ENCODE results near the gene TNFRSF8.
"Not testable (repeated sequence)": the region's sequence is repeated elsewhere in the genome, so short reads cannot be mapped to it uniquely, and the experiment has no call there.

TNFRSF8 gene

DNA sequence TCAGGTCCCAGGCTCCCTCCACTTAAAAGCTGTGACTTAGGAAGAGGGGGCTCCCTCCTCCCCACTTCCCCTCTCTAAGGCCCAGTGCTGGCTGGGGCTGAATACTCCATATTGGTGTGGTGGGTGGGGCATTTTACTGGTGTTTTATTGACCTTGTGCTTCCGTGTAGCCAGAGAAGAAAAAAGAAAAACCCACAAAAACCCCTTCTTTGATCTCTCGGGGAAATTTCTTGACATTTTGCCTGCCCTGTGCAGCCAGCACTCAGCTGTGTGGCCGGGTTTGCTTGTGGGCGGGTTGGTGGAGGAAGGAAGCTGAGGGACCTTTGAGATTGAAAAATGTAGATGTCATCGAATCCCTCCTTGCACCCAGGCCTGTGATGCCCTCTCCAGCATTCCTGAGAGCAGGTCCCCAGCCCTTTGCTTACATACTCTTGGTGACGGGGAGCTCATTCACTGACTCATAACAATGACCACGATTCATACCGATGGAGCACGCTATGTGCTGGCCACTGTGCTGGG is 24.8 kb downstream of the TNFRSF8 start:
- no peak for DNase-seq (ENCODE audit: low spot score)

DNA sequence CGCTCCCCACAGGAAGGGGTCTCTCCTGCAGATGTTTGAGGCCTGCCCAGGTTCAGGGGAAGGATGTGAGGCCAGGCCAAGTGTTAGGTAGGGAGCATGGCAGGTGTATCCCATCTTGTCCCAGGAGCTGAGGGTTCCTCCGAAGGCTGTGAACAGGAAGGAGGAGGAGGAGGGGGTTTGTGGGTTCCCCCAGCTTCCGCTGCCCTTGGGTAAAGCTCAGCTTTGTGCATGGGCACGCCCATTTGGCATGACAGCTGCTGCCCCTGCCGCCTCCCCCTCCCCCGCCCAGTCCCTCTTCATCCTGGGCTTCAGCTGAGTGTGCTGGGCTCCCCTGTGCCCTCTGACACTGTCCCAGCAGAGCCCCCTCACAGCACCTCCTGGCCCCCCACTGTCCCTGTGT is 25.5 kb downstream of the TNFRSF8 start:
- no peak for DNase-seq (ENCODE audit: low spot score)

DNA sequence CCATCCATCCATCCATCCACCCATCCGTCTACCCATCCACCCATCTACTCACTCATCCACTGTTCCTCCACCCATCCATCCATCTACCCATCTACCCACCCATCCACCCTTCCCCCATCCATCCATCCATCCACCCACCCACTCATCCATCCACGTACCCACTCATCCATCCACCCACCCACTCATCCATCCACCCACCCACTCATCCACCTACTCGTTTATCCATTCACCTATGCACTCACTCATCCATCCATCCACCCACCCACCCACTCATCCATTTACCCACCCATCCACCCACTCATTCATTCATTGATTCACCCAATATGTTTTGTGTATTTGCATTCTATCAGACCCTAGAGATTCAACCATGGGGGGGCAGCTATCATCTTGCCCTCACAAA is 27.2 kb downstream of the TNFRSF8 start:
- no peak for DNase-seq (ENCODE audit: low spot score)

GRCh38 chr1:12091191-12091590 is 28.1 kb downstream of the TNFRSF8 start:
- DNase-seq (ENCODE audit: low spot score): no peak

DNA sequence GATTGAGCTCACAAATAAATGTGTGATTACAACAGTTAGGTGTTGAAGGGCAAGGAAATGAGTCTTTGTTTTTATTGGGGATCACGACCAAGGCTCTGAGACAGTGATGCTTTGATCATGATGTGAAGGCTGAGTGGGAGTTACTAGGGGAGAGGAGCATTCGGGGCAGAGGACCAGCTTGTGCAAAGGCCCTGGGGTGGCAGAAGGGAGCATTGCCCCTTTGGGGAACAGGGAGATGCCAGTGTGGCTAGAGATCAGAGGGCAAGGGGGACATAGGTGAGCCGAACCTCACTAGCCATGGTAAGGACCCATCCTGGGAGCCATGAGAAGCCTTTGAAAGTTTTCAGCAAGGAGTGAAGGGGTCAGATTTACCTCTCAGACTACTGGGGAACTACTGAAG is 31.1 kb downstream of the TNFRSF8 start:
- DNase-seq (ENCODE audit: low spot score): no peak

DNA sequence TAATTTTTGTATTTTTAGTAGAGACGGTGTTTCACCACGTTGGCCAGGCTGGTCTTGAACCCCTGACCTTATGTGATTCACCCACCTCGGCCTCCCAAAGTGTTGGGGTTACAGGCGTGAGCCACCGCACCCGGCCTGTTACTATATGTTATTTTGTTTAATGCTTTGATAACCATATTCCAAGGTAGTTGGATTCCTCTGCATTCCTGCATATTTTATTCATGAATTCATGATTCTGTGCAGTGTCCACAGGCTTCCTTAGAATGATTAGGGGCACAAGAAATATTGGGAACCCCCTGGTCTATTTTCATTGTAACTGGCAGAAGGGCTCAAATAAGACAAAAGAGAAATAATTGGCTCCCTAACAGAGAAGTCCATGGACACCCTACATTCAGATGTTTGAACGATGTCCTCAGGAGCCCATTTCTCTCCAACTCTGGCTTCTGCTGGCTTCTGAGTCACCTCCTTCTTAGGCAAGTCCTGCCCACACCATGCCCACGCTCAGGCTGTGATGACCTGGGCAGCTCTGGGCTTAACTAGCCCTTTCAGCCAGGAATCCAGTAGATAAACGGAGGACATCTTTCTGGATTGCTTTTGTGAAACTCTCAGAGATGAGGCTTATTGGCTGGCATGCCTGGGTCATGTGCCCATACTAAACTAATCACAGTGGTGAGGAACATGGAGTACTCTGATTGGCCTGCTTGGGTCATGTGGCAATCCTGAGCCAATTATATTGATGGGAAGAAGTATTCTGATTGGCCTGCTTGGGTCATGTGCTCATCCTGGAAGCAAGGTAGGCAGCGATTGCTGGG is 32.6 kb downstream of the TNFRSF8 start:
- no peak for DNase-seq (ENCODE audit: low spot score)

- DNase-seq (ENCODE audit: low spot score): no peak
Observed at GRCh38 chr1:12096615-12097014, 33.5 kb downstream of the TNFRSF8 start.

DNA sequence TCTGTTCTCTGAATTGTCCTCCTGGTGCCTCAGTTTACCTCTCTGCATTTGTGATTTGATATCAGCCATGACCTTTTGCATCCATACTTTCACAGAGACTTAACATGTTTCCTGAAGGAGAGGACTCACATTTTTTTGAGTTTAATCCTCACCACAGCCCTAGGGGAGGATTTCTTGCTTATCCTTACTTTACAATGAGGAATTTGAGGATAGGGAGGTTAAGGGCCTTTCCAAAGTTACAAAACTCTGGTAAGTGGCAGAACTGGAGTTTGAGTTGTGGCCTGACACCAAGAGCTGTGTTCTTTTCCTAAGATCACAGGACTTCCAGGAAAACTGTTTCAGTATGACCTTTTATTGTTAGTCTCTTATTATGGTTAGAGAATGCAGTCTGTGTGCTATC is 34.2 kb downstream of the TNFRSF8 start:
- DNase-seq (ENCODE audit: low spot score): no peak

DNA sequence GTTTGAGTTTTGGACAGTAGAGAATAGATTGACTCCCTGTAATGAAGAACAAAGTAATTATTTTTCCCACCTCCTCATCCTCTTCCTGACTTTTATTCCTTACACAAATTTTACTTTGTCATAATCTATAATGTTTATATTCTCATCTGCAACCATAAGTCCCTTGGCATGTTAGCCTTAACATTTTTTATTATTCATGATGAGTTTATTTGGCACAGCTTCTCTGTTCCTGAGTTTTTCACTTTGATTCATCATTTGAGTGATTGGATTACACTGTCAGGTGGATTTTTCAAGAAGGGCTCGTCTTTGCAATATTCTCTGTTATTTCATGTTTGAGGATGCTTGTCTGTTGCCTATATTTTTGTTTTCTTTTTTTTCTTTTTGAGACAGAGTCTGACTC is 35.7 kb downstream of the TNFRSF8 start:
- DNase-seq (ENCODE audit: low spot score): no peak

DNA sequence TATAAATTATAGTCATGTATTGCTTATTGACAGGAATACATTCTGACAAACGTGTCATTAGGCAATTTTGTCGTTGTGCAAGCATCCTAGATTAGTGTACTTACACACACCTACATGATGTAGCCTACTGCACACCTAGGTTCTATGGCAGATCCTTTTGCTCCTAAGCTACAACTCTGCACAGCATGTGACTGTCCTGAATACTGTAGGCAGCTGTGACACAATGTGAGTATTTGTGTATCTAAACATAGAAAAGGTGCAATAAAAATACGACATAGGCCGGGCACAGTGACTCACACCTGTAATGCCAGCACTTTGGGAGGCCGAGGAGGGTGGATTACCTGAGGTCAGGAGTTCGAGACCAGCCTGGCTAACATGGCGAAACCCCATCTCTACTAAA is 36.5 kb downstream of the TNFRSF8 start:
- DNase-seq (ENCODE audit: low spot score): no peak

- DNase-seq (ENCODE audit: low spot score): no peak
Observed at GRCh38 chr1:12100071-12100470, 37.0 kb downstream of the TNFRSF8 start.

- DNase-seq (ENCODE audit: low spot score): not testable (repeated sequence)
Observed at GRCh38 chr1:12101120-12101519, 38.0 kb downstream of the TNFRSF8 start.

GRCh38 chr1:12102066-12102465 is 39.0 kb downstream of the TNFRSF8 start:
- DNase-seq (ENCODE audit: low spot score): no peak

GRCh38 chr1:12104417-12104816 is 41.3 kb downstream of the TNFRSF8 start:
- no peak for DNase-seq (ENCODE audit: low spot score)

GRCh38 chr1:12106153-12106552 is 43.0 kb downstream of the TNFRSF8 start:
- DNase-seq (ENCODE audit: low spot score): no peak

DNA sequence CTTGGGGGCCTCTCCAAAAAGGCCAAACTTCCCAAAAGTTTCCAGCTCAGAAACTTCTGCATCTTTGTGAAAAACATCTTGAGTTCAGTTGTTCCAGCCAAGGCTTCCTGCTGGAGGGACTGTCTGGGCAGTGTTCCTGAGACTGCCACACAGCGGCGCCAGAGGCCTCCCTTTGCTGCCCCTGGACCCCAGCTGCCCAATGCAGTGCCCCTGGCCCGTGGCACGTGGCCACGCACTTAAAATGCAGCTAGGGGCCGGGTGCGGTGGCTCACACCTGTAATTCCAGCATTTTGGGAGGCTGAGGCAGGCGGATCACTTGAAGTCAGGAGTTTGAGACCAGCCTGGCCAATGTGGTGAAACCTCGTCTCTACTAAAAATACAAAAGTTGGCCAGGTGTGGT is 43.8 kb downstream of the TNFRSF8 start:
- DNase-seq (ENCODE audit: low spot score): not testable (repeated sequence)

DNA sequence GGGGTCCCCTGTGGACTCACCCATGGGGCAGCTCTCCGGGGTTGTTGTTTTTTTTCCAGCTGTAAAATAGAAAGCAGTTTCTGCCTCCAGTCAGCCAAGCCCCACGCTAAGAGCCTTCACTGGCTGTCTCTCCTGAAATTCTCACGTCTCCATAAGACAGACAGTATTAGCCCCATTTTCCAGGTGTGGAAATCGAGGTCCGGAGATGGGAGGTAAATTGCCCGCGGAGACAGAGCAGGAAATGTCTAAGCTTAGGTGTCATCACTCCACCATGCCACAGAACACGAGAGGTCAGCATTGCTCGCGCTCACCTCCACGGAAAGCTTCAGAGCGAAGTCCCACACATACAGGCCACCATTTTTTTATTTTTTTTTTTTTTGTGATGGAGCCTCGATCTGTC is 44.6 kb downstream of the TNFRSF8 start:
- DNase-seq (ENCODE audit: low spot score): no peak

DNA sequence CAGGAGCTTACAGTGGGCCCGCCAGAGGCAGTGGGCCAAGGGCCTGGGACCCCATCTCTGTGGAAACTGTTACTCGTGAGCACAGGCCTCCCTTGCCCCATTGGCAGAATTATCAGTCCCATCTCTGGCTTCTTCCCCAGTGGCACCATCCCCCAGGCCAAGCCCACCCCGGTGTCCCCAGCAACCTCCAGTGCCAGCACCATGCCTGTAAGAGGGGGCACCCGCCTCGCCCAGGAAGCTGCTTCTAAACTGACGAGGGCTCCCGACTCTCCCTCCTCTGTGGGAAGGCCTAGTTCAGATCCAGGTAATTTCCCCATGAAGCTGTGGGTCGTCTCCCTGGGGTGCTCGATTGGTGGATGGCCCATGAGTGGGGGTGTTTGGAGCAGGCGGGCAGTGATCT is 46.8 kb downstream of the TNFRSF8 start:
- DNase-seq (ENCODE audit: low spot score): no peak

- no peak for DNase-seq (ENCODE audit: low spot score)
Observed at GRCh38 chr1:12111741-12112140, 48.6 kb downstream of the TNFRSF8 start.

- no peak for DNase-seq (ENCODE audit: low spot score)
Observed at GRCh38 chr1:12112711-12113161, 49.6 kb downstream of the TNFRSF8 start.

DNA sequence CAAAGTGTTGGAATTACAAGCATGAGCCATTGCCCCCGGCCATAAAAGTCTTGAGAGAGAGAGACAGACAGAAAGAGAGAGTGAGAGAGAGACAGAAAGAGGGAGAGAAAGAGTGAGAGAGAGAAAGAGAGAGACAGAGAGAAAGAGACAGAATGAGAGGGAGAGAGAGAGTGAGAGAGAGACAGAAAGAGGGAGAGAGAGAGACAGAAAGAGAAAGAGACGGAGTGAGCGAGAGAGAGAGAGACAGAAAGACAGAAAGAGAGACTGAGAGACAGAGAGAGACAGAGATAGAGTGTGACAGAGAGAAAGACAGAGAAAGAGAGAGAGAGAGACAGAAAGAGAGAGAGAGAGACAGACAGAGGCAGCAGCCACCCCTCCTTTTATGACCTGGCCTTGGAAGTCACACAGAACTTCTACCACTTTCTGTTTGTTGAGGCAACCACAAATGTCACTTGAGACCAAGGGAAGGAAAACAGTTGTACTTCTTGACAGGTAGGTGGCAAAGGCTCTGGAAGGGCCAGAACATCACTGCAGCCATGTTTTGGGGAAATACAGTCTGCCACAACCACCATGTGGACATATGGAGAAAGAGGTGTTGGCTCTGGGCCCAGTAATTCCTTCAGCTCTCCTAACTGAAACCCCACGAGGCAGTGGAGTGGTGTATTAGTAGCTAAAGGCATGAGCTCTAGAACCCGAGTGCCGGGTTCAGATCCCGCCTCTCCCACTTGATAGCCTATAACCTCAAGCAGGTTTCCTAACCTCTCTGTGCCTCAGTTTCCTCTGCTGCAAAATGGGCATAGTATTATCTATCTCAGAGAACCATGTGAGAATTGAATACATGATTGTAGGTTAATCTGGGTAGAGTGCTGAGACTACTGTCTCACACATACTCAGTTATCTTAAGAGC is 50.6 kb downstream of the TNFRSF8 start:
- DNase-seq (ENCODE audit: low spot score): no peak

DNA sequence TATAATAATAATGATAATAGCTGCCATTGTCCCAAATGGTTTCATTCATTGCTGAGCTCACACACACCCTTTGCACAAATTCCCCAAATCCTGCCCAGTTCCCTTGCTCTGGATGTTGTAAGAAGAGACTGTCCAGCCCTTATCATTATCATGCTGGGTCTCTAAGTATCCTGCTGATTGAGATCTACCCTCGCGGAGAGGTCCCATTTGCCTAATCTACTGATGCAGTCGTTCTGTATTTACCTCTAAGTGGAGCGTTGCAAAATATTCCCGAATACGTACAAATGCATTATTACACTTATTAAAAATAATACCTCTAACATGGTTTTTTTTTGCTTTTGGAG is 51.2 kb downstream of the TNFRSF8 start:
- DNase-seq (ENCODE audit: low spot score): no peak

- no peak for DNase-seq (ENCODE audit: low spot score)
Observed at GRCh38 chr1:12114916-12115315, 51.8 kb downstream of the TNFRSF8 start.

All from kidney capillary endothelial cell (primary cell).